K562 (cell line): ENCODE data around the gene ZFP36. TPM values are rescaled to one million over a fixed set of nuclear protein-coding genes. Genes with fewer than 3 reads are reported as not detected.

Experiments
- ATF4 ChIP-seq: fragments of 450-650 bp; formaldehyde crosslinking; IDR thresholded peaks from 2 replicates; pipeline ENCODE4 v1.4.0; 2022; ENCODE audit warnings: mild to moderate bottlenecking, moderate library complexity
- CBX8 ChIP-seq: fragments of 200-600 bp; sonication (generic); IDR thresholded peaks from 2 replicates; pipeline ENCODE4 v1.6.1; 2012; ENCODE audit warnings: borderline replicate concordance, mixed run types, low read depth, mild to moderate bottlenecking, moderate library complexity, mixed read lengths, low read length, control low read depth, inconsistent platforms; ENCODE audit not compliant: poor library complexity, severe bottlenecking; ENCODE audit errors: extremely low read depth
- CC2D1A ChIP-seq: fragments of 450-650 bp; IDR thresholded peaks from 2 replicates; pipeline ENCODE4 v1.6.1; 2017; ENCODE audit warnings: mild to moderate bottlenecking
- DIDO1 ChIP-seq: fragments of 450-650 bp; IDR thresholded peaks from 2 replicates; pipeline ENCODE4 v1.6.1; 2016; ENCODE audit warnings: low read depth, missing biosample characterization, missing genetic modification characterization
- HIVEP1 ChIP-seq: fragments of 250-450 bp; sonication (Bioruptor Pico); IDR thresholded peaks from 2 replicates; pipeline ENCODE4 v1.4.0; 2020; ENCODE audit warnings: mild to moderate bottlenecking
- IRF2 ChIP-seq: sonication (generic); formaldehyde crosslinking; IDR thresholded peaks from 2 replicates; pipeline ENCODE4 v1.8.1; 2022; ENCODE audit warnings: mild to moderate bottlenecking, missing genetic modification reagents
- KLF1 ChIP-seq: fragments of 450-650 bp; IDR thresholded peaks from 2 replicates; pipeline ENCODE4 v1.6.1; 2016; ENCODE audit warnings: missing genetic modification characterization, missing compliant biosample characterization
- NCOA4 ChIP-seq: fragments of 450-650 bp; IDR thresholded peaks from 2 replicates; pipeline ENCODE4 v1.6.1; 2018; ENCODE audit warnings: mild to moderate bottlenecking; ENCODE audit not compliant: partially characterized antibody
- NEUROD1 ChIP-seq: fragments of 150-350 bp; IDR thresholded peaks from 2 replicates; pipeline ENCODE4 v1.6.1; 2014; ENCODE audit warnings: borderline replicate concordance, low read length, low read depth; ENCODE audit not compliant: partially characterized antibody
- NR3C1 ChIP-seq: sonication (generic); formaldehyde crosslinking; IDR thresholded peaks from 2 replicates; pipeline ENCODE4 v1.8.1; 2022; ENCODE audit warnings: missing genetic modification reagents
- NUFIP1 ChIP-seq: fragments of 450-650 bp; IDR thresholded peaks from 2 replicates; pipeline ENCODE4 v1.6.1; 2018; ENCODE audit not compliant: partially characterized antibody
- POLR2B ChIP-seq: fragments of 450-650 bp; IDR thresholded peaks from 2 replicates; pipeline ENCODE4 v1.6.1; 2018; ENCODE audit warnings: low read depth; ENCODE audit not compliant: partially characterized antibody
- PRPF4 ChIP-seq: fragments of 200-400 bp; formaldehyde crosslinking; IDR thresholded peaks from one replicate; pipeline ENCODE4 v1.6.1; 2017; ENCODE audit warnings: low read length, low read depth, mild to moderate bottlenecking; ENCODE audit not compliant: insufficient read depth, poor library complexity, severe bottlenecking
- RFX7 ChIP-seq: fragments of 250-450 bp; sonication (Bioruptor Pico); IDR thresholded peaks from 2 replicates; pipeline ENCODE4 v1.5.1; 2021; ENCODE audit warnings: mild to moderate bottlenecking
- RHOXF2B ChIP-seq: fragments of 250-450 bp; sonication (Bioruptor Pico); conservative IDR thresholded peaks from 2 replicates; pipeline ENCODE4 v1.5.1; 2021
- SP1 ChIP-seq: sonication (generic); formaldehyde crosslinking; IDR thresholded peaks from 2 replicates; pipeline ENCODE4 v1.8.1; 2022; ENCODE audit warnings: mild to moderate bottlenecking, missing genetic modification reagents
- ZBTB17 ChIP-seq: fragments of 450-650 bp; formaldehyde crosslinking; IDR thresholded peaks from 2 replicates; pipeline ENCODE4 v1.4.0; 2020; ENCODE audit warnings: mild to moderate bottlenecking
- ZMIZ1 ChIP-seq, 2 experiments: fragments of 150-350 bp in 1 of 2; IDR thresholded peaks; 2 replicates each; pipeline ENCODE4 v1.6.1; 2012 to 2016; ENCODE audit warnings: low read depth in 2 of 2, low read length in 2 of 2, mild to moderate bottlenecking in 1 of 2, moderate library complexity in 1 of 2
- ZNF124 ChIP-seq: sonication (generic); formaldehyde crosslinking; IDR thresholded peaks from 2 replicates; pipeline ENCODE4 v1.8.1; 2022; ENCODE audit warnings: missing genetic modification reagents
- ZNF184 ChIP-seq: sonication (generic); formaldehyde crosslinking; IDR thresholded peaks from 2 replicates; pipeline ENCODE4 v1.5.0; 2020; ENCODE audit warnings: missing genetic modification reagents
- ZNF280B ChIP-seq: fragments of 250-450 bp; sonication (Bioruptor Pico); IDR thresholded peaks from 2 replicates; pipeline ENCODE4 v1.5.1; 2021; ENCODE audit warnings: mild to moderate bottlenecking
- ZNF324 ChIP-seq: fragments of 250-450 bp; sonication (Bioruptor Pico); IDR thresholded peaks from 2 replicates; pipeline ENCODE4 v1.4.0; 2020; ENCODE audit warnings: mild to moderate bottlenecking
- ZNF766 ChIP-seq: fragments of 200-800 bp; sonication (Bioruptor generic); conservative IDR thresholded peaks from 2 replicates; pipeline ENCODE4 v1.6.1; 2016; ENCODE audit warnings: missing genetic modification characterization, missing compliant biosample characterization
- polyA plus RNA-seq, 8 experiments: library from polyadenylated mRNA; depleted of rRNA in 4 of 8; stranded (reverse) in 5 of 8; unstranded in 3 of 8; fragments of >200 nt; fragmentation: Nextera tagmentation in 2 of 8; fragmentation: Illumina TruSeq in 1 of 8; extraction: Ambion mirVana in 2 of 8; extraction: Trizol in 1 of 8; gene quantifications; 2 replicates each; pipeline versions ENCODE4 v1.2.1 to v1.2.3, GENCODE V29; 2011 to 2014; ENCODE audit warnings: inconsistent platforms in 1 of 8, missing spikeins in 1 of 8
- total RNA-seq, 7 experiments: library from RNA; depleted of rRNA in 6 of 7; stranded (reverse); fragments of >200 nt in 6 of 7; fragmentation: Illumina TruSeq in 2 of 7; extraction: Trizol in 2 of 7; gene quantifications; 2 replicates each; pipeline versions ENCODE4 v1.2.1 to v1.2.3, GENCODE V29; 2011 to 2021; ENCODE audit warnings: low replicate concordance in 1 of 7

Gene ZFP36
- total and polyA plus RNA-seq, 9 of the 15 experiments (the other 6 are each of a cell fraction or from before 2014, with no cell fraction given): 1.0 to 20.1 (median 3.5) TPM

- TF ChIP-seq CC2D1A (0 out of 2 replicates have a peak, but pooled peaks have one; percentile 42), NEUROD1 (peak; percentile 66), ATF4 (CRISPR knock-in tag) (0 out of 2 replicates have a peak, but pooled peaks have one; percentile 10), NCOA4 (no peak), CBX8 (no peak), ZBTB17 (CRISPR knock-in tag) (0 out of 2 replicates have a peak, but pooled peaks have one; percentile 29), ZNF124 (CRISPR knock-in tag) (no peak), NUFIP1 (no peak), SP1 (CRISPR knock-in tag) (no peak; the same call in 1 of the 2 replicates), PRPF4 (no peak), RHOXF2B (CRISPR knock-in tag) (no peak), KLF1 (tag) (no peak), ZNF280B (CRISPR knock-in tag) (no peak), ZNF324 (CRISPR knock-in tag) (no peak), ZNF184 (CRISPR knock-in tag) (no peak), ZMIZ1 (IDR thresholded peaks at IDR 0.05; ENCODE audit: low read depth in 2 of 2, low read length in 2 of 2) (no peak), DIDO1 (no peak), ZNF766 (no peak), NR3C1 (no peak), IRF2 (CRISPR knock-in tag) (no peak), RFX7 (no peak), HIVEP1 (CRISPR knock-in tag) (peak; percentile 81; the same call in 1 of the 2 replicates), POLR2B (peak; percentile 22)
Measured at GRCh38 chr19:39403331-39404312, 3.0 kb upstream of the ZFP36 start (continued).
